Activated B cell treated with CpG ODN at 0.5 μM for 24 hours (primary cell): ENCODE measurements around the gene CTCF. TPM values are rescaled to one million over a fixed set of nuclear protein-coding genes. Genes with fewer than 3 reads are reported as not detected.

Experiments
- ATAC-seq: fragments of 200-7000 bp; cut with Tn5 transposase; one replicate; pipeline ENCODE4 v1.10.0; 2021; ENCODE audit warnings: low read depth, mild to moderate bottlenecking, moderate library complexity
- CTCF ChIA-PET: fragments of 350-600 bp; sonication (Branson Sonifier 250); formaldehyde crosslinking; loops from one replicate; lab custom pipeline; 2021; ENCODE audit warnings: antibody characterized with exemption; lab: Charles Lee
- POLR2A ChIA-PET: fragments of 350-600 bp; sonication (Branson Sonifier 250); formaldehyde crosslinking; loops from one replicate; lab custom pipeline; 2021; ENCODE audit warnings: antibody characterized with exemption; lab: Charles Lee
- DNase-seq: peaks from one replicate; pipeline ENCODE4 v3.0.0; 2022
- H3K27ac Mint-ChIP-seq: one replicate; pipeline ENCODE4 v1.8.0; 2020; ENCODE audit warnings: mixed read lengths
- H3K27me3 Mint-ChIP-seq: one replicate; pipeline ENCODE4 v1.8.0; 2021; ENCODE audit warnings: mixed read lengths
- H3K36me3 Mint-ChIP-seq: one replicate; pipeline ENCODE4 v1.8.0; 2021; ENCODE audit warnings: low read depth, mixed read lengths
- H3K4me1 Mint-ChIP-seq: one replicate; pipeline ENCODE4 v1.8.0; 2021; ENCODE audit warnings: mixed read lengths
- H3K4me3 Mint-ChIP-seq: one replicate; pipeline ENCODE4 v1.8.0; 2020; ENCODE audit warnings: mild to moderate bottlenecking, mixed read lengths
- H3K9me3 Mint-ChIP-seq: one replicate; pipeline ENCODE4 v1.8.0; 2020; ENCODE audit warnings: mixed read lengths
- intact Hi-C: fragments of 100-400 bp; cut with micrococcal nuclease; formaldehyde crosslinking; loops from one replicate; pipeline ENCODE4 v1.15.1; 2024
- total RNA-seq: library from RNA; stranded (reverse); gene quantifications from 2 replicates; pipeline ENCODE4 v1.2.3, GENCODE V29; 2022
- TF ChIP-seq, protein P1 (sequence below): fragments of 200-600 bp; IDR thresholded peaks from one replicate; pipeline ENCODE4 v1.8.0; 2022; ENCODE audit warnings: antibody characterized with exemption, mild to moderate bottlenecking

Gene CTCF
- total RNA-seq, 1 donor from 2014 or later = 59.6 TPM

DNA sequence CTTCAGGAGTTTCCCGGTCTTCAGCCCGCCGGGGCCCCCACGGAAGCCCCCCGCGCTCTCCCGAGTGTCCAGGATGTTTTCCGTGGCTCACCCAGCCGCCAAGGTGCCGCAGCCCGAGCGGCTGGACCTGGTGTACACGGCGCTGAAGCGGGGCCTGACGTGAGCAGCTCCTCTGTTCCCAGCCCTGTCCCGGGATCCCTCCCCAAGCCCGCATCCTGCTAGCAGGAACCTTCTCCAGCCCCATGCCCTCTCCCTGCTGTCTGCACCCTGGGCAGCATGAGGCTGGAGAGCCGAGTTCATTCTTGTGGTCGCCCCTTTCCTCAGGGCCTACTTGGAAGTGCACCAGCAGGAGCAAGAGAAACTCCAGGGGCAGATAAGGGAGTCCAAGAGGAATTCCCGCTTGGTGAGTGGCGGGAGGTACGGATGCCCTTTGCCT is 23.6 kb upstream of the CTCF start:
- H3K36me3 Mint-ChIP-seq = peaks cover 53% of the 10 kb centered on the region
- ATAC-seq = no peak
- no peaks in the 10 kb centered on the region for H3K9me3 Mint-ChIP-seq
- peaks cover 80% of the 10 kb centered on the region for H3K4me1 Mint-ChIP-seq
- POLR2A ChIA-PET = interaction anchor here (0.6 to 3.8 kb wide), 6 partner anchors 8 to 546 kb away, joined by 4 to 51 read pairs (median 8); partner anchors contain the start of genes ACD and ATP6V0D1
- H3K4me3 Mint-ChIP-seq = peak overlapping the region; percentile 69
- intact Hi-C loops = loop anchor here (1.0 kb wide), 1 partner anchor 8 kb away; no protein-coding TSS in a partner anchor
- TF ChIP-seq, protein P1, sequence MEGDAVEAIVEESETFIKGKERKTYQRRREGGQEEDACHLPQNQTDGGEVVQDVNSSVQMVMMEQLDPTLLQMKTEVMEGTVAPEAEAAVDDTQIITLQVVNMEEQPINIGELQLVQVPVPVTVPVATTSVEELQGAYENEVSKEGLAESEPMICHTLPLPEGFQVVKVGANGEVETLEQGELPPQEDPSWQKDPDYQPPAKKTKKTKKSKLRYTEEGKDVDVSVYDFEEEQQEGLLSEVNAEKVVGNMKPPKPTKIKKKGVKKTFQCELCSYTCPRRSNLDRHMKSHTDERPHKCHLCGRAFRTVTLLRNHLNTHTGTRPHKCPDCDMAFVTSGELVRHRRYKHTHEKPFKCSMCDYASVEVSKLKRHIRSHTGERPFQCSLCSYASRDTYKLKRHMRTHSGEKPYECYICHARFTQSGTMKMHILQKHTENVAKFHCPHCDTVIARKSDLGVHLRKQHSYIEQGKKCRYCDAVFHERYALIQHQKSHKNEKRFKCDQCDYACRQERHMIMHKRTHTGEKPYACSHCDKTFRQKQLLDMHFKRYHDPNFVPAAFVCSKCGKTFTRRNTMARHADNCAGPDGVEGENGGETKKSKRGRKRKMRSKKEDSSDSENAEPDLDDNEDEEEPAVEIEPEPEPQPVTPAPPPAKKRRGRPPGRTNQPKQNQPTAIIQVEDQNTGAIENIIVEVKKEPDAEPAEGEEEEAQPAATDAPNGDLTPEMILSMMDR = no peak
- H3K27me3 Mint-ChIP-seq = no peaks in the 10 kb centered on the region
- DNase-seq = no peak
- CTCF ChIA-PET = interaction anchor here (3.5 kb wide), 1 partner anchor 9 kb away, joined by 22 read pairs; no protein-coding TSS in a partner anchor
- peak overlapping the region; percentile 60 for H3K27ac Mint-ChIP-seq

DNA sequence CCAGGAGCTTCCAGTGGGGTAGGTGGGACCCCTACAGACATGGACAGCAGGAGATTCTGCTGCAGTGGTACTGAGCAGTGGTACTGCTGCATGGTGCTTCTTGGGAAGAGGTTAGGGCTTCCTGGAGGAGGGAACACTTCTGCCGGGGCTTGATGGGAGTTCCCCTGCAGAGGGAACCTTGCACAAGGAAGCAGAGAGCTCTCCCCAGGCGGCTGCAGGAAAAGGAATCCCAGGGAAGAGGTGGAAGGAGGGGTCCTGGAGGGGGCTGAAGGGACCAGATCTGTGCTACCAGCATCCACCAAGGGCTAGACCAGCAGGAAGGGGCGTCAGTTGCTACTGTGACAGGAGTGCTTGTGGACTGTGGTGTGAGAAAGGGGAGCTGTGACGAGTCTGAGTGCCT is 23.1 kb upstream of the CTCF start:
- TF ChIP-seq, protein P1 = no peak
- CTCF ChIA-PET = interaction anchor here (3.5 kb wide), 1 partner anchor 8 kb away, joined by 22 read pairs; no protein-coding TSS in a partner anchor
- ATAC-seq = no peak
- peak overlapping the region; percentile 69 for H3K4me3 Mint-ChIP-seq
- peaks cover 59% of the 10 kb centered on the region for H3K36me3 Mint-ChIP-seq
- POLR2A ChIA-PET = interaction anchor here (0.6 to 3.3 kb wide), 7 partner anchors 9 to 646 kb away, joined by 3 to 22 read pairs (median 5); partner anchors contain the start of genes ACD and RIPOR1
- H3K4me1 Mint-ChIP-seq = peaks cover 81% of the 10 kb centered on the region
- intact Hi-C loops = no loop called here
- H3K9me3 Mint-ChIP-seq = no peaks in the 10 kb centered on the region
- peak overlapping the region; percentile 60 for H3K27ac Mint-ChIP-seq
- no peak for DNase-seq
- no peaks in the 10 kb centered on the region for H3K27me3 Mint-ChIP-seq

DNA sequence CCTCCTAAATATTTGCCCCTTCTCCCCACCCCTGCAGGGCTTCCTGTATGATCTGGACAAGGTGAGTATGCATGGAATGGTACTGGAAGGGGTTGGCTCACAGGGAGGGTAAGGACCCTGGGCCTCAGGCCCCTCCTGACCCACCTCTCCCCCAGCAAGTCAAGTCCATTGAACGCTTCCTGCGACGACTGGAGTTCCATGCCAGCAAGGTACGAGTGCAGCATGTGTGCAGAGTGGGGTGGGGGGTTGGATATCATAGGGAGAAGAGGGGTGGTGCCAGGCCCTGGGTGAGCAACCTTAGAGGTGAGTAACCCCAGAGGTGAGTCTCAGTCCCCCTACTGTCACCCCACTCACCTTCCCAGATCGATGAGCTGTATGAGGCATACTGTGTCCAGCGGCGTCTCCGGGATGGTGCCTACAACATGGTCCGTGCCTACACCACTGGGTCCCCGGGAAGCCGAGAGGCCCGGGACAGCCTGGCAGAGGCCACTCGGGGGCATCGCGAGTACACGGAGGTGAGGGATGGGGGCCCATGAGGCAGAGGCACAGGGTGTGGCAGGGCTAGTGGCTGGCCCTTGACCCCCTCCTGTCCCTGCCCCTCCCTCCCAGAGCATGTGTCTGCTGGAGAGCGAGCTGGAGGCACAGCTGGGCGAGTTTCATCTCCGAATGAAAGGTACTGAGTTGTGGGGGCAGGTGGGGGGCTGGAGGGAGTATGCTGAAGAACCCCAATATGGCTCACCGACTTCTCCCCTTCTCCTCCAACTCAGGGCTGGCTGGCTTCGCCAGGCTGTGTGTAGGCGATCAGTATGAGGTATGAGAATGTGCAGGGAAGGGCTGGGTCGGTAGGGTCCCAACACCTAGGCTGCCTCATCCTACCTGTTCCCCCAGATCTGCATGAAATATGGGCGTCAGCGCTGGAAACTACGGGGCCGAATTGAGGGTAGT is 22.4 kb upstream of the CTCF start:
- ATAC-seq (no peak), DNase-seq (no peak)
- intact Hi-C loops = no loop called here
- Mint-ChIP-seq H3K27ac (peak overlapping the region; percentile 60), H3K27me3 (no peaks in the 10 kb centered on the region), H3K4me3 (peak overlapping the region; percentile 69), H3K9me3 (no peaks in the 10 kb centered on the region), H3K4me1 (peaks cover 81% of the 10 kb centered on the region), H3K36me3 (peaks cover 66% of the 10 kb centered on the region)
- POLR2A ChIA-PET = interaction anchor here (0.5 to 3.3 kb wide), 10 partner anchors 8 to 645 kb away, joined by 3 to 22 read pairs (median 5); partner anchors contain the start of genes ACD and RIPOR1
- TF ChIP-seq, protein P1 = no peak
- CTCF ChIA-PET = interaction anchor here (1.4 kb wide), 1 partner anchor 105 kb away, joined by 5 read pairs; the partner anchor contains the start of gene CARMIL2

DNA sequence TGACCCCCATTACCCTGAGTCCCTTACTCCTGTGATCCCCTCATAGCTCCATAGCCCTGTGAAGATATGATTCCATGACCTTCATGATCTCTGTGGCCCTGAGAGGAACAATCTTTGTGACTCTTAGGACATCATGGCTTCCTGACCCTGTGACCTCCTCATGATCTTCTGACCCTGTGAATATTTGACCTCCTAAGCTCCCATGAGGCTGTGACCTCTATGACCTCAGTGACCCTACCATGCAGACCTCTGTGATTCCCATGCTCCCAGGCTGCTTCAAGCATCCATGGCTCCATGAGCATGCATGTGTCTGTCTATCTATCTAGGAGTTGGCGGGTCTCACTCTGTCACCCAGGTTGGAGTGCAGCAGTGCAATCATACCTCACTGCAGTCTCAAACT is 21.6 kb upstream of the CTCF start:
- H3K4me1 Mint-ChIP-seq = peaks cover 76% of the 10 kb centered on the region
- no peak overlapping the region for H3K4me3 Mint-ChIP-seq
- no peaks in the 10 kb centered on the region for H3K27me3 Mint-ChIP-seq
- ATAC-seq = no peak
- H3K36me3 Mint-ChIP-seq = peaks cover 69% of the 10 kb centered on the region
- TF ChIP-seq, protein P1 = no peak
- H3K27ac Mint-ChIP-seq = peak overlapping the region; percentile 36
- intact Hi-C loops = no loop called here
- ChIA-PET POLR2A (interaction anchor here (0.6 to 2.4 kb wide), 4 partner anchors 9 to 262 kb away, joined by 3 to 9 read pairs (median 4); partner anchors contain the start of gene RIPOR1), CTCF (interaction anchor here (1.4 kb wide), 1 partner anchor 104 kb away, joined by 5 read pairs; the partner anchor contains the start of gene CARMIL2)
- DNase-seq = no peak
- H3K9me3 Mint-ChIP-seq = no peaks in the 10 kb centered on the region
